Transverse colon (tissue), 4 donors: ENCODE results near the gene CORO2B. TPM values are rescaled to one million over a fixed set of nuclear protein-coding genes. Genes with fewer than 3 reads are reported as not detected.

Experiments
- DNase-seq: peaks from one replicate; pipeline ENCODE4 v3.0.0-alpha.2; 2019
- H3K27ac ChIP-seq, 4 donors: fragments of 200-600 bp; sonication (generic); 2 replicates each; pipeline ENCODE4 v1.5.1; 2016 to 2018; ENCODE audit warnings: inconsistent platforms in 4 of 4
- H3K27me3 ChIP-seq: fragments of 200-600 bp; sonication (generic); 2 replicates; pipeline ENCODE4 v1.5.1; 2017; ENCODE audit warnings: inconsistent platforms
- H3K36me3 ChIP-seq, 4 donors: fragments of 200-600 bp; sonication (generic); 2 replicates each; pipeline ENCODE4 v1.5.1; 2017 to 2019; ENCODE audit warnings: inconsistent platforms in 4 of 4
- H3K4me1 ChIP-seq, 4 donors: fragments of 200-600 bp; sonication (generic); 2 replicates each; pipeline ENCODE4 v1.5.1; 2017 to 2020; ENCODE audit warnings: inconsistent platforms in 4 of 4
- H3K4me3 ChIP-seq, 4 donors: fragments of 200-600 bp; sonication (generic); 1 replicate in 1 of 4; 2 replicates in 3 of 4; pipeline versions ENCODE4 v1.5.1 to v1.6.1; 2017 to 2019; ENCODE audit warnings: inconsistent platforms in 4 of 4
- H3K9me3 ChIP-seq, 2 donors: fragments of 200-600 bp; sonication (generic); 2 replicates each; pipeline ENCODE4 v1.5.1; 2017 to 2019; ENCODE audit warnings: inconsistent platforms in 2 of 2
- EP300 ChIP-seq: sonication (generic); formaldehyde crosslinking; IDR thresholded peaks from one replicate; pipeline ENCODE4 v1.6.1; 2017; ENCODE audit warnings: antibody characterized with exemption, low read depth
- POLR2A ChIP-seq: fragments of 450-650 bp; IDR thresholded peaks from one replicate; pipeline ENCODE4 v1.6.1; 2016; ENCODE audit warnings: antibody characterized with exemption, mild to moderate bottlenecking, moderate library complexity
- POLR2AphosphoS5 ChIP-seq, 3 donors: sonication (generic); formaldehyde crosslinking; IDR thresholded peaks; one replicate each; pipeline ENCODE4 v1.6.1; 2016; ENCODE audit warnings: antibody characterized with exemption in 3 of 3
- WGBS, 2 donors: methylation state at CpG; one replicate each; pipeline ENCODE4 v1.1.5; 2018; ENCODE audit warnings: low coverage in 1 of 2; 5-methylcytosine and 5-hydroxymethylcytosine counted together
- in situ Hi-C, 4 donors: fragments of 200-750 bp; cut with MboI; loops; one replicate each; pipeline versions ENCODE4 v1.15.0 to v1.15.1; 2017; ENCODE audit warnings: low sequenced_read_pairs in 3 of 4, low pct_ligation_motif_present in 1 of 4, low pct_unique_long_range_greater_than_20kb in 1 of 4
- intact Hi-C: fragments of 100-400 bp; cut with DNase I; formaldehyde crosslinking; loops from one replicate; pipeline ENCODE4 v1.15.1; 2023; ENCODE audit warnings: low total_unique reads
- total RNA-seq, 4 donors: library from RNA; depleted of rRNA; stranded (reverse); fragments of >200 nt; gene quantifications; one replicate each; pipeline ENCODE4 v1.1.0, GENCODE V29; 2016
- TF ChIP-seq, protein P1 (sequence below), 5 experiments: fragments of 200-600 bp in 3 of 5; fragments of 450-650 bp in 2 of 5; sonication (generic) in 3 of 5; IDR thresholded peaks; 1 replicate in 2 of 5; 2 replicates in 3 of 5; pipeline ENCODE4 v1.5.1; 2016 to 2017; ENCODE audit warnings: antibody characterized with exemption in 5 of 5, inconsistent platforms in 3 of 5, mild to moderate bottlenecking in 2 of 5, moderate library complexity in 1 of 5

Gene CORO2B
- total RNA-seq, 4 donors from 2014 or later = 0.40 to 2.2 (median 2.0) TPM

DNA sequence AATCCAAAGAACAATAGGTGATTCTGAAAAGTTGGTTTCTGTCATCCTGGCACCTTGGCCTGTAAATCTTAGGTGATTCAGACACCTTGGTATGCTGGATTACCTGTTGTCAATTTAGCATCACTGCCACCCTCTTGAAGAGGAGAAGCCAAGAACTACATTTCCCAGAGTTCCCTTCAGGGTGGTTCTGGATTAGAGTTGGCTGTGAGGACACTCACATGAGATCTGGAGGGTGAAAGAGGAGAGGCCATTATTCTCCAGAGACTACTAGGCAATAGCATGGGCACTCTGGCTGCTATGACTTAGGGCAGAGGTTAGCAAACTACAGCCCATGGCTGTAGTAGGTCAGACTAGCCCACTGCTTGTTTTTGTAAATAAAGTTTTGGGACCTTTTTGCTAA lies 41.7 kb upstream of the CORO2B start:
- Histone ChIP-seq H3K4me1 (no peaks in the 10 kb centered on the region), H3K27me3 (peaks cover 4% of the 10 kb centered on the region), H3K9me3 (peaks cover 6 to 7% of the 10 kb centered on the region in 2 donors), H3K36me3 (no peaks in the 10 kb centered on the region), H3K4me3 (no peak overlapping the region), H3K27ac (no peak overlapping the region)
- TF ChIP-seq, protein P1, sequence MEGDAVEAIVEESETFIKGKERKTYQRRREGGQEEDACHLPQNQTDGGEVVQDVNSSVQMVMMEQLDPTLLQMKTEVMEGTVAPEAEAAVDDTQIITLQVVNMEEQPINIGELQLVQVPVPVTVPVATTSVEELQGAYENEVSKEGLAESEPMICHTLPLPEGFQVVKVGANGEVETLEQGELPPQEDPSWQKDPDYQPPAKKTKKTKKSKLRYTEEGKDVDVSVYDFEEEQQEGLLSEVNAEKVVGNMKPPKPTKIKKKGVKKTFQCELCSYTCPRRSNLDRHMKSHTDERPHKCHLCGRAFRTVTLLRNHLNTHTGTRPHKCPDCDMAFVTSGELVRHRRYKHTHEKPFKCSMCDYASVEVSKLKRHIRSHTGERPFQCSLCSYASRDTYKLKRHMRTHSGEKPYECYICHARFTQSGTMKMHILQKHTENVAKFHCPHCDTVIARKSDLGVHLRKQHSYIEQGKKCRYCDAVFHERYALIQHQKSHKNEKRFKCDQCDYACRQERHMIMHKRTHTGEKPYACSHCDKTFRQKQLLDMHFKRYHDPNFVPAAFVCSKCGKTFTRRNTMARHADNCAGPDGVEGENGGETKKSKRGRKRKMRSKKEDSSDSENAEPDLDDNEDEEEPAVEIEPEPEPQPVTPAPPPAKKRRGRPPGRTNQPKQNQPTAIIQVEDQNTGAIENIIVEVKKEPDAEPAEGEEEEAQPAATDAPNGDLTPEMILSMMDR (IDR thresholded peaks at IDR 0.05) = no peak
- TF ChIP-seq POLR2AphosphoS5 (IDR thresholded peaks at IDR 0.05) (no peak), POLR2A (no peak), EP300 (no peak)
- in situ Hi-C loops (no loop called here), intact Hi-C loops (no loop called here)
- DNase-seq = no peak

DNA sequence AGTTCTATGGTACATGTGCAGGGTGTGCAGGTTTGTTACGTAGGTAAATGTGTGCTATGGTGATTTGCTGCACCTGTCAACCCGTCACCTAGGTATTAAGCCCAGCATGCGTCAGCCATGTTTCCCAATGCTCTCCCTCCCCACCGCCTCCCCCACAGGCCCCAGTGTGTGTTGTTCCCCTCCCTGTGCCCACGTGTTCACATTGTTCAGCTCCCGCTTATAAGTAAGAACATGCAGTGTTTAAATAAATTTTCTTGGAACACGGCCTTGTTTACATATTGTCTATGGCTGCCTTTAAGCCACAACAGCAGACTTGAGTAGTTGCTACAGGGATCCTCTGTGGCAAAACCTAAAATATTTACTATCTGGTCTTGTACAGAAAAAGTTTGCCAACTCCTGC lies 41.3 kb upstream of the CORO2B start:
- WGBS, 2 donors = 52 to 65% methylated on average over 3 to 7 of the region's 7 CpGs
- Histone ChIP-seq H3K4me1 (no peaks in the 10 kb centered on the region), H3K9me3 (peaks cover 2 to 7% of the 10 kb centered on the region in 2 donors), H3K27ac (no peak overlapping the region), H3K36me3 (no peaks in the 10 kb centered on the region), H3K4me3 (no peak overlapping the region), H3K27me3 (peaks cover 4% of the 10 kb centered on the region)
- intact Hi-C loops = no loop called here
- TF ChIP-seq EP300 (no peak), POLR2A (no peak), POLR2AphosphoS5 (IDR thresholded peaks at IDR 0.05) (no peak)
- TF ChIP-seq, protein P1 (IDR thresholded peaks at IDR 0.05) = no peak
- DNase-seq = no peak
- in situ Hi-C loops = no loop called here

DNA sequence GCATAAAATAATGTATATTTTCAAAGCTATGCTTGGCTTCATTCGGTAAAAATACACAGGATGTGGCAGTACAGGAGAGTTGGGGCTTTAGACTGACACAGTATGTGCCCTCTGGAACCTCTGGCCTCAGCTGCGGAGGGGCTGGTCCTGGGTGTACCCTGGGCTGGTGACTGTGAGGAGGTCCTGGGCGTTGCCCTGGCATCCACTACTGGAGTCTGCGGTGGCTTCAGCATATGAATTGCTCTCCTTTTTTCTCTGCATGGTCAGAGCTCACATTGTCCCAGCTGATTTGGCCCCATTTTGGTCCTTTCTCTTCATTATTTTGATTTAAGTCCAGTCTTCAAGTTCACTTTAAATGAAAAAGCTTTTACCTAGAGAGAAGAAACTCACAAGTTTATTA lies 40.5 kb upstream of the CORO2B start:
- TF ChIP-seq, protein P1 (IDR thresholded peaks at IDR 0.05) = no peak
- no peak for TF ChIP-seq EP300
- no peak for TF ChIP-seq POLR2A
- no peak for TF ChIP-seq POLR2AphosphoS5 (IDR thresholded peaks at IDR 0.05)
- WGBS, 2 donors = 87 to 100% methylated on average over 1 to 4 of the region's 4 CpGs
- Histone ChIP-seq H3K4me1 (no peaks in the 10 kb centered on the region), H3K27me3 (peaks cover 4% of the 10 kb centered on the region), H3K9me3 (peaks cover 2 to 7% of the 10 kb centered on the region in 2 donors), H3K36me3 (no peaks in the 10 kb centered on the region), H3K4me3 (no peak overlapping the region), H3K27ac (no peak overlapping the region)
- no peak for DNase-seq
- intact Hi-C loops = no loop called here
- in situ Hi-C loops = no loop called here

DNA sequence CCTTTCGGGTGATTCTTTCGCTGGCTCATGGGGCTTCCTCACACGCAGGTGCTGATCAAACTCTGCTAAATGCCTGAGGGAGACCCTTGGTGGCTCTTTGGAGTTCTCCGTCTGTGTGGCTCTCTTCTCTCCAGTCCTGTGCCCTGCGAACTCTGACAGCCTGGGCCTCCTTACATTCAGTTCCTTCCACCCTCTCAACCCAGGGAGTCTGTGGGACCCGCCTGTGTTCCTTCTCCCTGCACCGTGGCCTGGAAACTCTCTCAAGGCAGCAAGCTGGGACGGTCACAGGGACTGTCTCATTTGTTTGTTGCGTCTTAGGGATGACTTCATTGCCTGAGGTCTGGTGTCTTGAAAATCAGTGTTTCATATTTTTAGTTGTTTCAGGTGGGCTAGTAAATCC lies 37.0 kb upstream of the CORO2B start:
- Histone ChIP-seq H3K27me3 (peaks cover 4% of the 10 kb centered on the region), H3K9me3 (peaks cover 2 to 7% of the 10 kb centered on the region in 2 donors), H3K27ac (no peak overlapping the region), H3K4me1 (no peaks in the 10 kb centered on the region), H3K36me3 (no peaks in the 10 kb centered on the region), H3K4me3 (no peak overlapping the region)
- TF ChIP-seq POLR2AphosphoS5 (IDR thresholded peaks at IDR 0.05) (no peak), EP300 (no peak), POLR2A (no peak)
- TF ChIP-seq, protein P1 (IDR thresholded peaks at IDR 0.05) = no peak
- no peak for DNase-seq
- 84 to 93% methylated on average over 8 to 9 of the region's 9 CpGs for WGBS, 2 donors
- in situ Hi-C loops = no loop called here
- intact Hi-C loops = no loop called here
